Measurements from ENCODE around the gene CELA2A. TPM values are rescaled to one million over a fixed set of nuclear protein-coding genes. Genes with fewer than 3 reads are reported as not detected.

CELA2A gene
- total RNA-seq, 1 experiment from 2014 or later: 0.72 TPM

DNA sequence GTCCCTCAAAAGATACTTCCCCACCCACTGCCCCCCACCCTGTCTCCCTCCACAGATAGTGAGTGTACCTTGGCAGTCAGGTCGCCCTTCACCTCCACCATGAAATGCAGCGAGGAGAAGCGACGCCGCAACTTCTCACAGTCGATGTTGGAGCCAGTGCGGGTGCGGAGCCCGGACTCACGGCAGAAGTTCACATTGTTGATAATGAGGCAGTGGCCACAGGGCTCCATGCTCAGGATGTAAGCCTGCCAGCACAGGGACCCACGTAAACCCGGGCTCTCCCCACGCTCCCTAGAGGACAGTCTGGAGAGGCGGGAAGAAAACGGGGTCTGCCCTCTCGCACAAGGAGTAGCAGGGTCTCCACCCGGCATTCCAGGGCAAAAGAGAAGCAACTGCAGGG, 50.3 kb downstream of the CELA2A start:
- Histone ChIP-seq H3K27ac (ENCODE audit: low read length) (no peak overlapping the region), H3K9me3 (ENCODE audit: control insufficient read depth, insufficient read depth, low read depth, low read length) (no peaks in the 10 kb centered on the region), H3K36me3 (ENCODE audit: control insufficient read depth, insufficient read depth, low read length) (no peaks in the 10 kb centered on the region), H3K27me3 (ENCODE audit: control insufficient read depth, insufficient read depth, low read length) (no peaks in the 10 kb centered on the region), H3K4me3 (ENCODE audit: low read depth in 2 of 2, low read length in 2 of 2) (no peak overlapping the region), H3K4me1 (ENCODE audit: control insufficient read depth, insufficient read depth, low read length) (no peaks in the 10 kb centered on the region)
- no peak for ATAC-seq
- BruUV-seq (replicated peaks): no TSS peak
- CTCF ChIA-PET: no interaction called here
- DNase-seq (ENCODE audit: low read depth, low spot score): no peak
- intact Hi-C loops (cut with micrococcal nuclease; ENCODE audit: unreplicated experiment) (loop anchor here (10.0 kb wide), 1 partner anchor 72 kb away; the partner anchor contains the start of gene CTRC), in situ Hi-C loops (cut with HindIII; ENCODE audit: low pct_unique_long_range_greater_than_20kb, low sequenced_read_pairs) (no loop called here)
- no peak for TF ChIP-seq SIN3A (IDR thresholded peaks at IDR 0.05; ENCODE audit: borderline replicate concordance, insufficient read depth, low read depth, low read length)
- TF ChIP-seq POLR2AphosphoS5 (IDR thresholded peaks at IDR 0.05; ENCODE audit: low read depth, low read length): no peak
- TF ChIP-seq TCF7L2 (IDR thresholded peaks at IDR 0.05; ENCODE audit: low read depth, low read length): no peak
- TF ChIP-seq, protein P1, sequence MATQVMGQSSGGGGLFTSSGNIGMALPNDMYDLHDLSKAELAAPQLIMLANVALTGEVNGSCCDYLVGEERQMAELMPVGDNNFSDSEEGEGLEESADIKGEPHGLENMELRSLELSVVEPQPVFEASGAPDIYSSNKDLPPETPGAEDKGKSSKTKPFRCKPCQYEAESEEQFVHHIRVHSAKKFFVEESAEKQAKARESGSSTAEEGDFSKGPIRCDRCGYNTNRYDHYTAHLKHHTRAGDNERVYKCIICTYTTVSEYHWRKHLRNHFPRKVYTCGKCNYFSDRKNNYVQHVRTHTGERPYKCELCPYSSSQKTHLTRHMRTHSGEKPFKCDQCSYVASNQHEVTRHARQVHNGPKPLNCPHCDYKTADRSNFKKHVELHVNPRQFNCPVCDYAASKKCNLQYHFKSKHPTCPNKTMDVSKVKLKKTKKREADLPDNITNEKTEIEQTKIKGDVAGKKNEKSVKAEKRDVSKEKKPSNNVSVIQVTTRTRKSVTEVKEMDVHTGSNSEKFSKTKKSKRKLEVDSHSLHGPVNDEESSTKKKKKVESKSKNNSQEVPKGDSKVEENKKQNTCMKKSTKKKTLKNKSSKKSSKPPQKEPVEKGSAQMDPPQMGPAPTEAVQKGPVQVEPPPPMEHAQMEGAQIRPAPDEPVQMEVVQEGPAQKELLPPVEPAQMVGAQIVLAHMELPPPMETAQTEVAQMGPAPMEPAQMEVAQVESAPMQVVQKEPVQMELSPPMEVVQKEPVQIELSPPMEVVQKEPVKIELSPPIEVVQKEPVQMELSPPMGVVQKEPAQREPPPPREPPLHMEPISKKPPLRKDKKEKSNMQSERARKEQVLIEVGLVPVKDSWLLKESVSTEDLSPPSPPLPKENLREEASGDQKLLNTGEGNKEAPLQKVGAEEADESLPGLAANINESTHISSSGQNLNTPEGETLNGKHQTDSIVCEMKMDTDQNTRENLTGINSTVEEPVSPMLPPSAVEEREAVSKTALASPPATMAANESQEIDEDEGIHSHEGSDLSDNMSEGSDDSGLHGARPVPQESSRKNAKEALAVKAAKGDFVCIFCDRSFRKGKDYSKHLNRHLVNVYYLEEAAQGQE (IDR thresholded peaks at IDR 0.05; ENCODE audit: insufficient read depth in 1 of 2, low read depth in 2 of 2, low read length in 1 of 2): no peak
- TF ChIP-seq, protein P2, sequence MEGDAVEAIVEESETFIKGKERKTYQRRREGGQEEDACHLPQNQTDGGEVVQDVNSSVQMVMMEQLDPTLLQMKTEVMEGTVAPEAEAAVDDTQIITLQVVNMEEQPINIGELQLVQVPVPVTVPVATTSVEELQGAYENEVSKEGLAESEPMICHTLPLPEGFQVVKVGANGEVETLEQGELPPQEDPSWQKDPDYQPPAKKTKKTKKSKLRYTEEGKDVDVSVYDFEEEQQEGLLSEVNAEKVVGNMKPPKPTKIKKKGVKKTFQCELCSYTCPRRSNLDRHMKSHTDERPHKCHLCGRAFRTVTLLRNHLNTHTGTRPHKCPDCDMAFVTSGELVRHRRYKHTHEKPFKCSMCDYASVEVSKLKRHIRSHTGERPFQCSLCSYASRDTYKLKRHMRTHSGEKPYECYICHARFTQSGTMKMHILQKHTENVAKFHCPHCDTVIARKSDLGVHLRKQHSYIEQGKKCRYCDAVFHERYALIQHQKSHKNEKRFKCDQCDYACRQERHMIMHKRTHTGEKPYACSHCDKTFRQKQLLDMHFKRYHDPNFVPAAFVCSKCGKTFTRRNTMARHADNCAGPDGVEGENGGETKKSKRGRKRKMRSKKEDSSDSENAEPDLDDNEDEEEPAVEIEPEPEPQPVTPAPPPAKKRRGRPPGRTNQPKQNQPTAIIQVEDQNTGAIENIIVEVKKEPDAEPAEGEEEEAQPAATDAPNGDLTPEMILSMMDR (IDR thresholded peaks at IDR 0.05): no peak
- POLR2A ChIA-PET: no interaction called here

DNA sequence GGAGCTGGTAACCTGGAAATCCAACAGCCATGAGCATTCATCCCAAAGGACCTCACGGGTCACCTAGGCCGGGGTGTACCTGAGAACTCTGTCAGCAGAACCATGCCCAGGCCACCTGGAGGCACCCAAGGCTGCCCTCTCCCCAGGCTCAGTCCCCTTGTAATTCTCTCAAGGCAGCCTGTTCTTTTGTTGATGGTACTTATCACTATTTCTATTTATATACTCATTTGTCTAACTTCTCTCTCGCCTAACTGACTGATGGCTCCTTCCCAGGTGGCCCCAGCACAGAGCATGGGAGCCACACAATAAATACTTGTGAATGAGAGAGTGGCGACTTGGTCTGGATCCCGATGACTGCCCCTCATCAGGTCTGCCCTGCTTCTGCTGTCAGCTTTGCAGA, 50.7 kb downstream of the CELA2A start:
- intact Hi-C loops (cut with micrococcal nuclease; ENCODE audit: unreplicated experiment) (loop anchor here (10.0 kb wide), 1 partner anchor 72 kb away; the partner anchor contains the start of gene CTRC), in situ Hi-C loops (cut with HindIII; ENCODE audit: low pct_unique_long_range_greater_than_20kb, low sequenced_read_pairs) (no loop called here)
- BruUV-seq (replicated peaks): no TSS peak

More for the DNA sequence above, 50.7 kb downstream of the CELA2A start:
- Histone ChIP-seq H3K36me3 (ENCODE audit: control insufficient read depth, insufficient read depth, low read length) (no peaks in the 10 kb centered on the region), H3K4me1 (ENCODE audit: control insufficient read depth, insufficient read depth, low read length) (no peaks in the 10 kb centered on the region), H3K4me3 (ENCODE audit: low read depth in 2 of 2, low read length in 2 of 2) (no peak overlapping the region), H3K27me3 (ENCODE audit: control insufficient read depth, insufficient read depth, low read length) (no peaks in the 10 kb centered on the region), H3K27ac (ENCODE audit: low read length) (no peak overlapping the region), H3K9me3 (ENCODE audit: control insufficient read depth, insufficient read depth, low read depth, low read length) (no peaks in the 10 kb centered on the region)
- ATAC-seq: no peak
- TF ChIP-seq TCF7L2 (IDR thresholded peaks at IDR 0.05; ENCODE audit: low read depth, low read length) (no peak), POLR2AphosphoS5 (IDR thresholded peaks at IDR 0.05; ENCODE audit: low read depth, low read length) (no peak), SIN3A (IDR thresholded peaks at IDR 0.05; ENCODE audit: borderline replicate concordance, insufficient read depth, low read depth, low read length) (no peak)
- TF ChIP-seq, protein P2 (IDR thresholded peaks at IDR 0.05): no peak
- TF ChIP-seq, protein P1 (IDR thresholded peaks at IDR 0.05; ENCODE audit: insufficient read depth in 1 of 2, low read depth in 2 of 2, low read length in 1 of 2): no peak
- ChIA-PET CTCF (no interaction called here), POLR2A (no interaction called here)
- no peak for DNase-seq (ENCODE audit: low read depth, low spot score)
